Measurements from ENCODE around the gene TRIP13.

The TRIP13 gene

GRCh38 chr5:946720-947625 is 54.3 kb downstream of the TRIP13 start:
- TF ChIP-seq POU2F2 (IDR thresholded peaks at IDR 0.05; ENCODE audit: low read depth, low read length) (no peak), SPI1 (IDR thresholded peaks at IDR 0.05; ENCODE audit: low read depth, low read length) (no peak), PAX5 (IDR thresholded peaks at IDR 0.05; ENCODE audit: insufficient read depth, low read length, severe bottlenecking) (no peak), POLR2AphosphoS5 (IDR thresholded peaks at IDR 0.05; ENCODE audit: low read depth, low read length) (no peak), POLR2A (IDR thresholded peaks at IDR 0.05; ENCODE audit: low read depth, low read length) (no peak), TAF1 (IDR thresholded peaks at IDR 0.05; ENCODE audit: low read depth, low read length) (no peak)
- FAIRE-seq (no peak), DNase-seq (ENCODE audit: insufficient read length, low spot score) (no peak)

GRCh38 chr5:947626-948471 is 55.2 kb downstream of the TRIP13 start:
- no peak for FAIRE-seq
- DNase-seq (ENCODE audit: insufficient read length, low spot score), result no peak
- no peak for TF ChIP-seq POLR2AphosphoS5 (IDR thresholded peaks at IDR 0.05; ENCODE audit: low read depth, low read length)
- TF ChIP-seq TAF1 (IDR thresholded peaks at IDR 0.05; ENCODE audit: low read depth, low read length), result no peak
- no peak for TF ChIP-seq SPI1 (IDR thresholded peaks at IDR 0.05; ENCODE audit: low read depth, low read length)
- TF ChIP-seq POLR2A (IDR thresholded peaks at IDR 0.05; ENCODE audit: low read depth, low read length), result no peak
- TF ChIP-seq POU2F2 (IDR thresholded peaks at IDR 0.05; ENCODE audit: low read depth, low read length), result no peak
- TF ChIP-seq PAX5 (IDR thresholded peaks at IDR 0.05; ENCODE audit: insufficient read depth, low read length, severe bottlenecking), result no peak

DNA sequence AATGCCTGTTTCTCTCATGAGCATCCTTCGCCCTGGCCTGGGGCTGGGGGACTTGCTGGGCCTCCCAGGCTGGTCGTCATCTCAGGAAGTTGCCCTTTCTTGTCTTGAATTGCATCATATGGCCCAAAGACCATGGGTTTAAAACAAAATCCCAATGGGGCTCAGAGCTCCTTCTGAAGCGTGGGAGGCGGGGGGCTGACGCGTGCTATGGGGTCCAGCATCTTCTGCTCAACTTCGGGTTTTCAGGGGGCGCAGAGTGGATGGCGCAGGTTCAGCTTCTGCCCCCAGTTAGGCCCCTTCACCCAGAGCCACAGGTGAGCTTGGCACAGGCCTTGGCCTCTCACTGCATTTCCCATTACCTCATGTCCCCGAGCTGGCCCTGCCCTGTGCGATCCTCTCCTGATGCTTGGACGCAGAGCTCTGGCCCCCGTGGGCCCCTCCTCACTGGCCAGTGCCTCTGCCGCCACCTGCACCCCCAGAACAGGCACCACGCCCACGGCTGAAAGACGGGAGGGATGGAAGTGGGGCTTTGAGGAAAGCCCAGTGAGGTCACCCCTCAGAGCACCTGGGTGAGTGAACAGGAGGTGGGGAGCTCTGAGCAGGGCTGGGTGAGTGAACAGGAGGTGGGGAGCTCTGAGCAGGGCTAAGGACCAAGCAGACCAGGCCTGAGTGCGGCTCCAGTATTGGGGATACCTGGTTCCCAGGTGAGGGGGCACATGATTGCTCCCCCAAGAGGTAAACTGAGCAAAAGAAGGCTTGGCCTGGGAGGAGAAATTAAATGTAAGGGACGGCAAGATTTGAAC is 56.0 kb downstream of the TRIP13 start:
- DNase-seq (ENCODE audit: insufficient read length, low spot score) (no peak), FAIRE-seq (no peak)
- TF ChIP-seq TAF1 (IDR thresholded peaks at IDR 0.05; ENCODE audit: low read depth, low read length), result no peak
- no peak for TF ChIP-seq SPI1 (IDR thresholded peaks at IDR 0.05; ENCODE audit: low read depth, low read length)
- TF ChIP-seq POLR2AphosphoS5 (IDR thresholded peaks at IDR 0.05; ENCODE audit: low read depth, low read length), result no peak
- TF ChIP-seq PAX5 (IDR thresholded peaks at IDR 0.05; ENCODE audit: insufficient read depth, low read length, severe bottlenecking), result no peak
- no peak for TF ChIP-seq POU2F2 (IDR thresholded peaks at IDR 0.05; ENCODE audit: low read depth, low read length)
- TF ChIP-seq POLR2A (IDR thresholded peaks at IDR 0.05; ENCODE audit: low read depth, low read length), result no peak

DNA sequence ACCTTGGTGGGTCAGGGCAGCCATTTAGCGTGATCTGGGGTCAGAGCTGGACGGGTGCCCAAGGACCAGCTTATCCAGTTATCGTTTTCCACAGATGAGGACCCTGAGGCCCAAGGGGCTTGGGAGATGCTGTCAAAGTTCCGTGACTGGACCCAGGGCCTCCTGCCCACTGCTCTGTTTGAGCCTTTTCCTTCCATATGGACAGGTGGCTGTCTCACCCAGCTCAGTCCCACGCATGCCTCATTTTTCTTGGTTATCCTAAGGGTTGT is 56.5 kb downstream of the TRIP13 start:
- no peak for DNase-seq (ENCODE audit: insufficient read length, low spot score)
- TF ChIP-seq POLR2AphosphoS5 (IDR thresholded peaks at IDR 0.05; ENCODE audit: low read depth, low read length), result no peak
- no peak for TF ChIP-seq POLR2A (IDR thresholded peaks at IDR 0.05; ENCODE audit: low read depth, low read length)
- TF ChIP-seq PAX5 (IDR thresholded peaks at IDR 0.05; ENCODE audit: insufficient read depth, low read length, severe bottlenecking), result no peak
- no peak for TF ChIP-seq POU2F2 (IDR thresholded peaks at IDR 0.05; ENCODE audit: low read depth, low read length)
- TF ChIP-seq SPI1 (IDR thresholded peaks at IDR 0.05; ENCODE audit: low read depth, low read length), result no peak
- TF ChIP-seq TAF1 (IDR thresholded peaks at IDR 0.05; ENCODE audit: low read depth, low read length), result no peak
- no peak for FAIRE-seq

DNA sequence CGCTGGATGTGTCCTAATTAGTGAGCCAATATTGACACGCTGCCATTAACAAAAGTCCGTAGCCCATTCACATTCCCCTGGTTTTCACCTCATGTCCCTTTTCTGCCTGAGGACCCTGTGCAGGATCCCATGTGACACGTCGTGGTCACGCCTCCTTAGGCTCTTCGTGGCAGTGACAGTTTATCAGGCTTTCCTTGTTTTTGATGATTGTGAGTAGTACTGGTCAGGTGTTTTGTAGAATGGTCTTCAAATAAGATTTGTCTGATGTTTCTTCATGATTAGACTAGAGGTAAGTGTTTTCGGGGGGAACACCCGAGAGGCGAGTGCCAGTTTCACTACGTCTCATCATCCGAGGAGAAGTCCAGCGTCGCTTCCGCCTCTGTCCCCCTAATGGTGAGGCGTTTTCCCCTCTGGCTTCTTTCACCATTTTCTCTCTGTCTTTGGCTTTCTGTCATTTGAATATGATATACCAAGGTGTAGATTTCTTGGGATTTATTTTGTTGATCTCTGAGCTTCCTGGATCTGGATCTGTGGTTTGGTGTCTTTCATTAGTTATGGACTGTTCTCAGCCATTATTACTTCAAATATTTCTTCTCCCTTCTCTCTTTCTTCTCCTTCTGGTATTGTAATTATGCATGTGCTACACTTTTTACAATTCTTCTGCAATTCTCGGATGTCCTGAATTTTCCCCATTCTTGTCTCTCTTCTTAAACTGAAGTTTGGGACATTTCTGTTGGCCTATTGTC is 57.3 kb downstream of the TRIP13 start:
- DNase-seq (ENCODE audit: insufficient read length, low spot score), result no peak
- no peak for TF ChIP-seq POLR2AphosphoS5 (IDR thresholded peaks at IDR 0.05; ENCODE audit: low read depth, low read length)
- no peak for FAIRE-seq

- TF ChIP-seq POLR2A (IDR thresholded peaks at IDR 0.05; ENCODE audit: low read depth, low read length) (no peak), TAF1 (IDR thresholded peaks at IDR 0.05; ENCODE audit: low read depth, low read length) (no peak), POLR2AphosphoS5 (IDR thresholded peaks at IDR 0.05; ENCODE audit: low read depth, low read length) (no peak), POU2F2 (IDR thresholded peaks at IDR 0.05; ENCODE audit: low read depth, low read length) (no peak), PAX5 (IDR thresholded peaks at IDR 0.05; ENCODE audit: insufficient read depth, low read length, severe bottlenecking) (no peak), SPI1 (IDR thresholded peaks at IDR 0.05; ENCODE audit: low read depth, low read length) (no peak)
- FAIRE-seq, result no peak
- DNase-seq (ENCODE audit: insufficient read length, low spot score), result no peak
Observed at GRCh38 chr5:951940-952596, 59.4 kb downstream of the TRIP13 start.

GRCh38 chr5:952597-953271 is 60.0 kb downstream of the TRIP13 start:
- FAIRE-seq (no peak), DNase-seq (ENCODE audit: insufficient read length, low spot score) (no peak)
- no peak for TF ChIP-seq SPI1 (IDR thresholded peaks at IDR 0.05; ENCODE audit: low read depth, low read length)
- no peak for TF ChIP-seq POU2F2 (IDR thresholded peaks at IDR 0.05; ENCODE audit: low read depth, low read length)
- TF ChIP-seq PAX5 (IDR thresholded peaks at IDR 0.05; ENCODE audit: insufficient read depth, low read length, severe bottlenecking), result no peak
- TF ChIP-seq TAF1 (IDR thresholded peaks at IDR 0.05; ENCODE audit: low read depth, low read length), result no peak
- no peak for TF ChIP-seq POLR2AphosphoS5 (IDR thresholded peaks at IDR 0.05; ENCODE audit: low read depth, low read length)
- no peak for TF ChIP-seq POLR2A (IDR thresholded peaks at IDR 0.05; ENCODE audit: low read depth, low read length)
